Activated CD4-positive, alpha-beta T cell treated with anti-CD3 and anti-CD28 coated beads, Interleukin-2, amount 50 U/mL, for 48 hours (primary cell): ENCODE results near the gene TOMM34.

Experiments used
- DNase-seq, 2 experiments: peaks; one replicate each; pipeline ENCODE4 v3.0.0-alpha.2; 2020

The TOMM34 gene

GRCh38 chr20:44960103-44960852, at the start of gene TOMM34:
Gene TOMM34, minus strand, starts transcription at chr20:44960397. Its CDS starts 64 bp downstream, at chr20:44960333.
- peak; percentile 97 for DNase-seq

DNA sequence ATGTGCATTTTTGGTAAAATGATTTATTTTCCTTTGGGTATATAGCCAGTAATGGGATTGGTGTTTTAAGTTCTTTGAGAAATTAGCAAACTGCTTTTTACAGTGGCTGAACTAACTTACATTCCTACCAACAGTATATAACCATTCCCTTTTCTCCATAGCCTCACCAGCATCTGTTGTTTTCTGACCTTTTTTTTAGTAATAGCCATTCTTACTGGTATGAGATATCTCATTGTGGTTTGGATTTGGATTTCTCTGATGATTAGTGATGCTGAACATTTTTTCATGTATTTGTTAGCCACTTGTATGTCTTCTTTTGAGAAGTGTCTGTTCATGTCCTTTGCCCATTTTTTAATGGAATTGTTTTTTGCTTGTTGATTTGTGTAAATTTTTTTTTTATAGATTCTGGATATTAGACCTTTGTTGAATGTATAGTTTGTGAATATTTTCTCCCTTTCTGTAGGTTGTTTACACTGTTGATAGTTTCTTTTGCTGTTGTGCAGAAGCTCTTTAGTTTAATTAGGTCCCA, 48.4 kb upstream of the TOMM34 start:
- DNase-seq: no peak

- no peak for DNase-seq
These were observed 37.5 kb upstream of the TOMM34 start for GRCh38 chr20:44997668-44998067.

- no peak for DNase-seq
These were observed 37.0 kb upstream of the TOMM34 start for GRCh38 chr20:44997171-44997570.

- DNase-seq: no peak
These were observed 33.1 kb upstream of the TOMM34 start for GRCh38 chr20:44993343-44993742.

DNA sequence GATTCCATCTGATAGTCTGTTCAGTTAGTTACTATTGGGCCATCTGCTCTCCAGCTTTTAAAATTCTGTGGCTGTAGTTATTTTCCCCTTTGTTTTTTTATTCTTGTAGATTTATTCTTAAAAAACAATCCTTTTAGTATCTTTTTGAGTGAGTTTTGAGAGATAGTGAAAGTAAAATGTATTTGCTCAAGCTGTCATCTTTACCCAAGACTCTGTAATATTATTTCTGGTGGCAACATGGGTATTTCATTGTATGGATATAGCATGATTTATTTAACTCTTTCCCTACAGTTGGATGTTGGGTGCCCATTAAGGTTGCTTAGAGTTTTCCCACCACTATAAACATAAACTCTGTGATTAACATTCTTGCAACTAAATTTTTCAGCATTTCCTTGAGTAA, 30.8 kb upstream of the TOMM34 start:
- DNase-seq: no peak

DNA sequence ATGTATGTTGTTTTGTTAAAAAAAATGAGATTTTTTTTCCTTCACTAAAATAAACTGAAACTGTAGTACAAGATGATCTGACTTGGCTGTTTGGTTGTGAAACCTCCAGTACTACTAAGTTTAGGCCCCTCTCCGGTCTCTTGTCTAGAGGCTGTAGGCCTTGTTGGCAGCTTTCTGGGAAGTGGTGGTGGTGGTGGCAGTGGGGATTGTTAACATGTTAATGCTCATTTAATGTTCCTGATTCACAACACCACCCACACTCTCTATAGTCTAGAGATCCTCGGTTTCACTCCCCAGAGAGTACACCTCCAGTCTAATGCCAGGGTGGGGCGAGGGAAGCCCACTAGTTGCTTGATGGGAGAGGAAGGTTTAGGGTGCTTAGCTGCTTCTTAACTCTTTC, 30.2 kb upstream of the TOMM34 start:
- peak; percentile 64 to 71 for DNase-seq

GRCh38 chr20:44988631-44989171, 28.5 kb upstream of the TOMM34 start:
- DNase-seq: no peak

DNA sequence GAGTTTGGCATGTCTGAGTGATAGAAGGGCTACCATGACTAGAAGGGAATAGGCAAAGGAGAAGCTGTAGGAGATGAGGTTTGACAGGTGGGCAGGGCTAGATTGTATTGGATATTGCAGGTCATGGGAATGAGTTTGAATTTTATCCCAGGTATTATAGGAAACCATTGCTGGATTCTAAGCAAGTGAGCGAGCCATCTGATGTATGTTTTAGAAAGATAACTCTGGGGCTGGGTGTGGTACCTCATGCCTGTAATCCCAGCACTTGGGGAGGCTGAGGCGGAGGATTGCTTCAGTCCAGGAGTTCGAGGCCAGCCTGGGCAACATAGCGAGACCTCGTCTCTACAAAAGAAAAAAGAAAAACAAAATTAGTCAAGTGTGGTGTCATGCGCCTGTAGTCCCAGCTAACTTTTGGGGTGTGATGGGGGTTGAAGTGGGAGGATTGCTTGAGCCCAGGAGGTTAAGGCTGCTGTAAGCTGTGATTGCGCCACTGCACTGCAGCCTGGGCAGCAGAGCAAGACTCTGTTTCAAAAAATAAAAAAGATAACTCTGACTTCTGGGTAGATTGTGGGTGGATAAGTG, 23.0 kb upstream of the TOMM34 start:
- DNase-seq: no peak

GRCh38 chr20:44981736-44982406, 21.7 kb upstream of the TOMM34 start:
- DNase-seq: no peak

GRCh38 chr20:44979090-44979621, 19.0 kb upstream of the TOMM34 start:
- DNase-seq: peak in 1 of 2 experiments; percentile 53

DNA sequence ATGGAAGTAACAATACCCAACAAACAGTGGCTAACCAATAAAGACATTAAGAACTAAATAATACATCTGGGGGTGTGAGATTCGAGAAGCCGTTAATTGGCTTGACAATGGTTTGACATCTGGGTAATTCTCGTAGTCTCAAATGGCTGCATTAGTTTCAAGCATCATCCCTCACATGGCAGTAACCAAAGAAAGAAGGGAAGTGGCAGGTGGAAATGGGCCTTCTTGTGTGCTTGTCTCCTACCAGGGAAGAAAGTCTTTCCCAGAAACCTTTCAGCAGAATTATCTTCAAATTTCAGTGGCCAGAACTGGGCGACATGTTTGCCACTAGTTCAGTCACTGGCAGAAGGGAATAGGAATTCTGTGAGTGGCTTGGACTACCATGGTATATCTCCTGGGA, 16.5 kb upstream of the TOMM34 start:
- no peak for DNase-seq

DNA sequence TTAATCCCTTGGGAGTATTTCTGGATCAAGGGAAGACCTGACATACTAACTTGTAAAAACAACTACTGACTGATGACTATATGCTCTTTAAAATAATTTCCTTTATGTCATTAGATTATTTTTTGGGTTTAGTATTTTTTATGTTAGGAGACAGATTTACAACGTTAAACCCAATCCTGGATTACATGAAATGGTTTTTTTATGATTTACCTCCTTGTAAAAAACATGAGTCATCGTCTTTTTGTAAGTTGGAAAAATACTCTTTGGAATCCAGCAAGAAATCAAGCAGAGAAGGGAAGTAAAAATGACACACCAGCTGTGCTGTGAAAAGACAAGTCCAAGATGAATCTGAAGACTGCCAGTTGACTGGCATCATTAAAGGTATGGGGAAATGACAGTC, 12.9 kb upstream of the TOMM34 start:
- DNase-seq: no peak

- DNase-seq: no peak
These were observed 10.1 kb upstream of the TOMM34 start for GRCh38 chr20:44970243-44970757.

GRCh38 chr20:44969300-44969894, 9.2 kb upstream of the TOMM34 start:
- DNase-seq: peak in 1 of 2 experiments; percentile 35

GRCh38 chr20:44967207-44967807, 7.1 kb upstream of the TOMM34 start:
- peak in 1 of 2 experiments; percentile 27 for DNase-seq

DNA sequence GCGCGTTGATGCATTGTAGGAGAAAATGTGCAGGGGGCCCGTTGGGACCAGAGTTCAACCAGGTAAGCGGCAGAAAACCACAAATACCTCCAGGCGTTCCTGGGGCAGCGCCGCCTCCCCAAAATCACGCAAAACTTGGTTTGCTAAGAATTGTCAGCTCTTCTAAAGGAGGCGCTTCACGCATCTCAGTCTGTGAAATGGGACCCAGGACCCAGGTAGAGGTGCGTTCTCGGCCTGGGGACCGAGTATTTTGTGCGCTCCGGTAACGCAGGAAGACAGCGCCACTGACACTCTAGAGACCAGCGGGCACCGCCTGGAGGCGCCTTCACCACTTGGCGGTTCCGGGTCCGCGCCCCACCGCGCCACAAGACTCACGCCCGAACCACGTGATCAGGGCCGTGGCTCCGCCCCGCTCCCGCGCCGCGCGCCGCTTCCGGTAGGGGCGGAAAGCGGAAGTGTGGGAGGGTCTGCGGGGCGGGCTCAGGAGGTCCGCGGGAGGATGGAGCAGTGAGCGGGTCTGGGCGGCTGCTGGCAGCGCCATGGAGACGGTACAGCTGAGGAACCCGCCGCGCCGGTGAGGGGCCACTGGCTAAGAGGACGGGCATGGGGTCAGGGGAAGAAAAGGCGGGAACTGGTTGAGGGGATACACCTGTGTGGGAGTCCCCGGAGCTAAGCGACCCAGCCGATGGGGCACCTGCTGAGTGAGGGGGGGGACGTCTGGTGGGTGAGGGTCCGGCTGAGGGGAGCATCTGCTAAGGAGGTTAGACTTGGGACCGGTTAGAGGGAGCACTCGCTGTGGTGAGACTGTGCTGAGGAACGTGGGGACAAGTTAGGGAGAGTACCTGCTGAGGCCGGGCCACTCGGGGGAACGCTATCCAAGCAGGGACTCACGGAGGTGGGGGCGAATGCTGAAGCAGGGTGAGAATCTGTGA, 6.1 kb upstream of the TOMM34 start, which contains the start of gene STK4:
STK4 (plus strand) TSS at position 483 of the 932 bp plus-strand sequence; CDS start at position 540, 57 bp downstream.
- DNase-seq: peak; percentile 94

DNA sequence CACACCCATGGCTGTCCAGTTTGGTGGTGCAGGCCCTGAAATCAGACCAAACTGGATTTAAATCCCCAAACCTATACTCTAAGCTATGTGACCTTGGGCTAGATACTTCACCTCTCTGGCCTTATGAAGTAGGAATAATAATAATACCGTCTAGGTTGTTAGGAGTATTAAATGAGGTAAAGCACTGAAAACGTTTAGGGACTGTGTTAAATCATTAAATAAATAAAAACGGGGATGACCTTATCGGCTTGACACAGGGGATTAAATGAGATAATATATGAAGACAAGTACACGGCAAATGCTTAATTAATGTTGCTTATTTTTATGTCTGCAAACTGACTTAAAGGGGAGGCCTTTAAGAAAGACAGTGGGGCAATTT, 5.4 kb upstream of the TOMM34 start:
- DNase-seq: no peak

DNA sequence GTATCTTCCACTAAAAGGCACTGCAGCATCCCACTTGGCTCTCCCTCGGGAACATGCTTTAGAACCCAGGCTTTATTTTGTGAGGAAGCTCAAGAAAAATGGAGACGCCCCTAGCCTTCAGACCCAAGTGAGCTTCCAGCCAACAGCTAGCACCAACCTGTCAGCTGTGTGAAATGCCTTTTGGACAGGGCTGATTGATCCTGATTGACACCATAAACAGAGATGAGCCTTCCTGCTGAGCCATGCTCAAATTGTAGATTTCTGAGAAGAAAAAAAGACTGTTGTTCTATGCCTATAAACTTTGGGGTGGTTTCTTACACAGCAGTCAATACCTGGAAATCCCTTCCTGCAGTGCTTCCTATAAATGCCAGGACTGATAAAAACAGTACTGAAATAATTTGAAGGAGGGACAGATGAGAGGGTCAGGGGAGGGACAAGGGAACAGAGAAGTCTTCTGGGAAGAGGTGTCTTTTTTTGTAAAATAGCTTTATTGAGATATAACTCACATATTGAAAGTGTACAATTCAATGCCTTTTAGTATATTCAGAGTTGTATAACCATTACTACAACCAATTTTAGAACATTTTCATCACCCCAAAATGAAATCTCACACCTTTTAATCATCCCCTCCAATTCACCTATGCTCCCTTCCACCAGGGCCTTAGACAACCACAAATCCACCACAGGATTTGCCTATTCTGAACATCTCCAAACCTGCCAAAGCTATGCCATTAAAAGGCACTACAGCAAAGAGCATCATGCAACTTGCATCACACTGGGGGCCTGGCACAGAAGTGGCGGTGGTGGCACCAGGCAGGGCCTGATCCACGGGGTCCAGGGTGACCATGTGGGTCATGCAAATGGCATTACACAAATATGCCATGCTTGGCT, 3.4 kb upstream of the TOMM34 start:
- DNase-seq: no peak

GRCh38 chr20:44962483-44962882, 2.3 kb upstream of the TOMM34 start:
- DNase-seq: no peak
